ENCODE data around the gene DLGAP4.

DNA sequence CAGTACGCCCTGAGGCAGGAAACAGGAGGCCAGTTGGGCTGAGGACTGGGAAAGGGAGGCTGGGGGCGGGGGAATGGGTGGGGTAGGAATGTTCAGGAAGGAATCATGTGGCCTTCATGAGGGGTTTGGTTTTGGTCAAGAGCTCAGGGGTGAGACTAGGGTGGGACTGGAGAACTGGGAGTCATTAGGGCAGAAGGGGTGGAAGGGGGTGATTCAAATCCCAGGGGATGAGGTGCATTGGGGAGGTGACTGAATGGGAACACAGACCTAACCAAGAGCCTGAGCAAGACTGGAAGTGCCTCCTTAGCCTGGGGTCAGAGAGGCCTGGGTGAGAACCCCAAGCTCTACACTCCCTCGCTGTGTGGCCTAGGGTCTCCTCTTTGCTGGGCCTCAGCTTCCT lies 86.8 kb downstream of the DLGAP4 start:
- TF ChIP-seq ZNF8 (CRISPR knock-in tag; IDR thresholded peaks at IDR 0.05) (no peak), BACH2 (CRISPR knock-in tag; IDR thresholded peaks at IDR 0.05; ENCODE audit: borderline replicate concordance) (no peak), TCF4 (CRISPR knock-in tag; IDR thresholded peaks at IDR 0.05; ENCODE audit: borderline replicate concordance) (no peak), ARNTL (CRISPR knock-in tag; IDR thresholded peaks at IDR 0.05; ENCODE audit: borderline replicate concordance, low read depth) (no peak), RARB (CRISPR knock-in tag; IDR thresholded peaks at IDR 0.05) (no peak), GLIS3 (CRISPR knock-in tag; IDR thresholded peaks at IDR 0.05) (no peak)
- TF ChIP-seq, protein P1, sequence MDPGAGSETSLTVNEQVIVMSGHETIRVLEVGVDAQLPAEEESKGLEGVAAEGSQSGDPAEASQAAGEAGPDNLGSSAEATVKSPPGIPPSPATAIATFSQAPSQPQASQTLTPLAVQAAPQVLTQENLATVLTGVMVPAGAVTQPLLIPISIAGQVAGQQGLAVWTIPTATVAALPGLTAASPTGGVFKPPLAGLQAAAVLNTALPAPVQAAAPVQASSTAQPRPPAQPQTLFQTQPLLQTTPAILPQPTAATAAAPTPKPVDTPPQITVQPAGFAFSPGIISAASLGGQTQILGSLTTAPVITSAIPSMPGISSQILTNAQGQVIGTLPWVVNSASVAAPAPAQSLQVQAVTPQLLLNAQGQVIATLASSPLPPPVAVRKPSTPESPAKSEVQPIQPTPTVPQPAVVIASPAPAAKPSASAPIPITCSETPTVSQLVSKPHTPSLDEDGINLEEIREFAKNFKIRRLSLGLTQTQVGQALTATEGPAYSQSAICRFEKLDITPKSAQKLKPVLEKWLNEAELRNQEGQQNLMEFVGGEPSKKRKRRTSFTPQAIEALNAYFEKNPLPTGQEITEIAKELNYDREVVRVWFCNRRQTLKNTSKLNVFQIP (CRISPR knock-in tag; IDR thresholded peaks at IDR 0.05; ENCODE audit: borderline replicate concordance, low read depth) = no peak

Measured in SK-N-SH treated with all-trans-retinoic acid at 6 μM for 48 hours (cell line).